Suppressor macrophage (primary cell): ENCODE measurements around the gene CADM1.

ENCODE experiments used
- DNase-seq, 4 experiments: peaks; one replicate each; pipeline ENCODE4 v3.0.0-alpha.2; 2020 to 2022

CADM1 gene

DNA sequence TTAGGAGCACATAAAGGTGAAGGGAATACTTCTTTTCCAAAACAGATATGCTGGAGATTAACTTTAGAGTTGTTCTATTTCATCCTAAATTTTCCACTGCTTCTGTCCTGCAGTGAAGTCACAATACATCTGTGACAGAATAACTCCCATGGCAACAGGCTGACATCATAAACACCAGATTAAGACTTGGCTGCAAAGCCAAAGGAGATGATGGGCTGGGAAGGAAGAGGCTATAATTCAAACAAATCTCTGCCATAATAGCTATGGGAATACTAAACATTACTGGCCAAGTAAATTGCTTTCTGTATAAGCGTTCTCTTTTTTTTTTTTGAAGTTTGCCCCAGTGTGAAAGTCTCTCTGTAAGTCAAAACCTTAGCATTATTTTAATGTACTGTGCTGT is 107.7 kb downstream of the CADM1 start:
- DNase-seq: no peak

DNA sequence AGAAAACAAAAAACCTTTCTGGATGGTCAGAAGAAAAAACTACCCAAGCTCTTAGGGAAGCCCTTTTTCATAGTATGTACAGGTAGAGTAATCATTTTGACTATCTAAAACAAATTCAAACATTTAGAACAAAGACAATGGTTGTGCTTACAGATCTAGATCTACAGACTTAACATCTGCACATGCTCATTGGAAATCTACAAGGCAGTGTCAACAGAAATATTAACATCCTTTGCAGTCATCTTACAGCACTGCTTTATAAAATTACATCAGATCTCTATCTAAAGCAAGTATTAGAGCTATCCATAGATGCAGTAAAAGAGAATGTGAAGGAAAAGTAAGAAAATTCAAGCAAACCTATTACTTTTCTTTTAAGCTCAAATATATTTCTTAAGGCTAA is 110.3 kb downstream of the CADM1 start:
- DNase-seq: no peak

DNA sequence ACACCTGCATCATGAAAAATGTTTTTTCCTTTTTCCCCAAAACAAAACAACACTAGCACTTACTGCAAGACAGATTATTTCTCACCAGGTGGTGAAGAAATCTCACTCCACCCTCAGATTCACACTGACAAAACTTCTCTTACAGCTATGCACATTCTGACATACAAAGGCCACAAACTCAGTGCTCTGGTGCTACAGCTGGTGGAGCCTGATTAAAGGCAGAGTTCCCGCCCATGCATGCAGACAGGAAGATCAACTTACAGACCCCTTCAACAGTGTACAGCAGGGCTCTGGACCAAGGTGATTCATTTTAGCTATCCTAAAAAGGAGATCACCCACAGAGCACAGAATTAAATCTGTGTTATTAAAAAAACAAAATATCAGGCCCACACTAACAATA is 112.6 kb downstream of the CADM1 start:
- no peak for DNase-seq

DNA sequence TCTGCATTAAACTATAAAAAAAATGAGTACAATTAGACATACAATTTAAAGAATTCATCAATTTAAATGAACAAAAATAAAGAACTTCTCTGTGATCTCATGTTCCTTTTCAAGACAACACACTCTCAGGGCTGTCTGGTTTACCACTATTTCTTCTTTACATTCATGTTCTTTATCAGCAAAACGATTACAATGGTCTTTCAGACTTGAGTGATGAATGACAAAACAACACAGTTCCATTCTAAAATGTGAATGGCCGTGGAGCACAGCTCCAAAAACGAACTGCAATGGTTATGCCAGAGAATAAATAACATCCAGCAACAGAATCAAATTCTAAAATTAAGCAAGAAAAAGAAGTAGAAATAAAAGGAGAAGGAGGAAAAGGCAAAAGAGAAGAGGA is 113.1 kb downstream of the CADM1 start:
- DNase-seq: no peak

DNA sequence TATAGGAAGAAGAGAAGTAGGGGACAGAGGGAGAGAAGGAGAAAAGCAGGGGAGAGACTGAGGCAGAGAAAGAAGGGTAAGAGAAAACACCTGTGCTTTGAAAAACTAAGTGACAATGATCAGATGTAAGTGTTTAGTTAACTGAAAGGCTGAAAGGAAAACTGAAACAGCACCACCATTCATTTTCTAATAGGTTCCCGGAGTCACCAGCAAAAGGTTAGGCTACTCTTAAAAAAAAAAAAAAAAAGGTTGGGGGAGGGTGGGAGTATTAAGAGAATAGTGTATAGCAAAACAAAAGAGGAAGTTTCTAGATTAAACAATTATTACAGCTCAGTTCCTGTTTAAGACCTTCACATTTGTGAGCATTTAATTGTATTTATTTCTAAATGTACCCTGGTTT is 113.8 kb downstream of the CADM1 start:
- peak in 2 of 4 experiments; percentile 8 to 14 for DNase-seq

DNA sequence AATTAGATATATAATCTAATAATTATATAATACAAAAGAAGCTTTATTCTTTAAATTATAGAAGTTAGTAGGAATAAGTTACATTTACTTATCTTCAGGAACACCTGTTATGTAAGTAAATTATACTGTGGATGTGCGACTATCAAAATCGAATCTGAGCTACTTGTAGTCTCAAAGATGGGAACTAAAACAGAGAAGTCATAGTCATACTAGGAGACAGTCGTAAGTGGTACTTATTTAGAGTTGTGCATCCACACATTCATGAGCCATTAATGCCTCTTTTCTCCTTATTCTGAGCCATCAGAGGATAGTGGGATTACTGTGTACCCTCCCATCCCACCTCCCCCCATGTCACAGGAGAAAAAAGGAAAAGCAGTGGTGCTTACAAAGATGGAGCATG is 114.4 kb downstream of the CADM1 start:
- DNase-seq: no peak

DNA sequence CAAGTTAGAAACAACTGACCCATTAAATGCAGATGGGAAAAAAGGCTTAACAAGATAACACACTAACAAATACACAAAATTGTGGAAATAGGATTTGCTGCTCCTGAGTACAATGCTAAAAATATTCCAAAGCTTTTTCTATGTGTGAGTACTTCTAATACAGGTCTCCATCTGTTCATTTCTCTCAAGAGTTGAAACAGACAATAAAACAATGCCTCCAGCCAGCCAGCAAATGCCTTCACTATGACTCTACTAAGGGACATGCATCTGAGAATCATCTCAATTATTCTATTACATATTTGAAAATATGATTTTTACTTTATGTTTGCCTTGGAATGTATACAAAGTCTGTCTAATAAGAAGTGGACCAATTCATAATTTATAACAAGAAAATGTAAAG is 119.0 kb downstream of the CADM1 start:
- no peak for DNase-seq

DNA sequence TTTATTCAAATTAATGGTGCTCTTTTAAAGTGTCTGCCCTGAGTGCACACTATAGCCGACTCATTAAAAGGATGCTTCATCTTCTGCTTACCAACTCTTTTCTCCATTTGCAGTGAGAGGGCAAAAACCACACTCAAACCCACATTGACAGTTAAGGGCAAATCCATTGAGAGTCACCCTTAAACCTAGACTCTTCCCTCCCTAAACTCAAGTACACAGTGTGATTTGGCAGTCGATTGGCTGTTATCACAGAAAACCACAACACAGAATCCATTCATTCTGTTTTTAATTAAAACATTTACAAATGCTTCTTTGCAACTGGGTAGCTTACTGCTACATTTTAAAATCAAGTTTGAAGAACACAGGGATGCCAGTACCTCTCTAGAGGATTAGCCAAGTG is 120.0 kb downstream of the CADM1 start:
- DNase-seq: no peak

DNA sequence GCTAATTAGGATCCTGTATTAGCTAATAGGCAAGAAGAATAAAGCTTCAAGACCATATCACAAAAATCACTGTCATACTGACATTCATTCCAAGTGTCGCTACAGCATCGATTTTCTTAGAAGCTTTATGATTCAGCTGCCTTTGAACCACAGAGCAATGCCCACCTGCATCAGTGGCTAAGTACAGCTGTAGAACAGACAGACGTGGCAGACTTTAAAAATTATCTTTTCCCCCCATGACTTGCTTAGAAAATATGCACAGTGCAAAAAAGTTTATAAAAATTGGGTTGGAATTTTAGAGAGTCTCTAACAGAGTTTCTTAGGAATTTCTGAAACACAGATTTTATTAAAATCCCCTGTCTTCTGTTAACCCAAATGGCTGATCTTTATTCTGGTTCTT is 120.8 kb downstream of the CADM1 start:
- DNase-seq: no peak

DNA sequence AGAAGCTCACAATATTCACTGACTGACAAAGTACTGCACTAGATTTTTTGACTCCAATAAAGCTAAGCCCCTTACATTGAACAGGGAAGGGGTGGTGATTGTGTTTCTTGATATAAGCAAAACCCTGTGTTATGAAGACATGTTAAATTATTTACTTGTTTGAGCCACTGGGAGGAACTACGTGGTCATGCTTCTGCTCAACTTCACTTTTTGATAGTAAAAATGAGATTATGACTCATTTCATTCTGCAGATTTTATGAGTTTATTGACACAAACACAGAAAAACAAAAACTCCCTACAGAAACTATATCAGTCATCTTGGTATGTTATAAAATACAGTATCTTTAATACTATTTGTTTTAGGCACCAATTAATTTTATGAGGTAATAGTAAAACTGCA is 124.7 kb downstream of the CADM1 start:
- peak in 2 of 4 experiments; percentile 23 to 28 for DNase-seq

DNA sequence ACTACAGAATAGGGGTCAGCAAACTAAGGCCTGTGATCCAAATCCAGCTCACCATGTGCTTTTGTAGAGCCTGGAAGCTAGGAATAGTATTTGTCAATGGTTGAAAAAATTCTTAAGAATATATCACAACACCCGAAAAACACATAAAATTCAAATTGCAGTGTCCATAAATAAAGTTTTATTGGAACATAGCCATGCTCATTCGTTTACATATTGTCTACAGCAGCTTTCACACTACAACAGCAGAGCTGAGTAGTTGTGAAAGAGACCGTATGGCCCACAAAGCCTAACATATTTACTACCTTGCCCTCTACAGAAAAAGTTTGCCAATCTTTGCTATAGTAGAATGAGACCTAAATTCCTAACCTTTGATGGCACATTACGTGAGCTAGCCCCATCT is 125.7 kb downstream of the CADM1 start:
- no peak for DNase-seq

DNA sequence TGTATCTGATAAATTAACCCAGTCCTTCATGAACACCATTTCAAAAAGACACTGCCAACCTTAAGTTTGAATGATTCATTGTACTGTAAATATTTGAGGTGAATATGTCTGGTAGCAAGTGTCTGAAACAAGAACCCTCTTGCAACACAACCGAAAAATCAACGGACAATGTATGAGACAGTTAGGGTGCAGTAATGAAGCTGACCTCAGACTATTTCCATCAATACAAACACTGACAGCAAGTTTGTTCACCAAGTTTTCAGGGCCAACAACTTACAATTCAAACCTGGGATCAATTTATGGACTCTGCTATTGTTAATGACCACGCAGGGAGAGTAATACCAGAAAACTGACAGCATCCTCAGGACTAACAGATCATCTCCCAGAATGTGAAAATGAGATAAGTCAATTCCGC is 126.3 kb downstream of the CADM1 start:
- DNase-seq: no peak

DNA sequence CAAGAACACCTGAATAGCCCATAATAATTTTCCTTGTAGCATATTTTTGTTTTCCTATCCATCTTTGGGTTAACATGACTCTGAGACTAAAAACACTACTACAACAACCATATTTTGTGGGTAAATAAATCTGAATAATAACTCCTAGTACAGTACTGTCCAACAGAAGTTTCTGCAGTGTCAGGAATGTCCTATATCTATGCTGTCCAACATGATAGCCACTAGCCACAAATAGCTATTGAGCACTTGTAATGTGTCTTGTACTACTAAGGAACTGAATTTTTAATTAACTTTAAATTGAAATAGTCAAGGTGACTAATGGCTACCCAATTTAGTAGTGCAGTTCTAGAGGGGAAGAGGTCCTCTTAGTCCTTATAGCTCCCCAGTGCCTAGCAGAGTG is 135.6 kb downstream of the CADM1 start:
- no peak for DNase-seq

DNA sequence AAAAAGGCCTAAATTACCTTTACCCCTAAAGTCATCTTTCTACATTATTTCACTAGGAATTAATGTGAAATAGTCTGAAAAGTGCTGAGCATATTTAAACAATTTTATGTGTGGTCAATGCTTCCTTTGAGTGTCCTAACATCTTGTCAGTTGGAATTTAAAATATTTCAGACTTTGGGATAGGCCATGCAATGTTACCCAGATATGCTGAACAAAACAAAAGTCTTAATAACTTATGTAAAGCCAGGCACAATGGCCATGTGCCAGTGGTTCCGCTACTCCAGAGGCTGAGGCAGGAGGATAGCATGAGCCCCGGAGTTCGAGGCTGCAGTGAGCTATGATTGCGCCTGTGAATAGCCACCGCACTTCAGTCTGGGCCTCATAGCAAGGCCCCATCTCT is 137.4 kb downstream of the CADM1 start:
- no peak for DNase-seq

DNA sequence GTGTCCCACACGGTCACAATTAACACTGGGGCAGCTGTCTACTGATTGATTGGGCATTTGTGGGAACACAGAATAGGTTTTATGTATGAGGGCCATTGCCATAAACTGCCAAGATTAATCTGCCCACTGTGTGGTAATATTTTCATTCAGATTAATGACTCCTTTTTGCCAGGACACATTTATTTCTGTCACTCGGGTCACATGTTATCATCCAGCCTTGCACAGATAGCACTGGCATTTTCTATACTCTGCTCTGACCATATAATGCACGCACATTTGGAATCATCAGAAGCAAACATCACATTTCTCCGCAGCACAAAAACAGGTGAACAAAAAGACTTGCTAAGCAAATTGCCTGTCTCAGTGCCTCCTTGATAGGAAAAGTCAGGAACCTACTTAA is 138.3 kb downstream of the CADM1 start:
- no peak for DNase-seq

DNA sequence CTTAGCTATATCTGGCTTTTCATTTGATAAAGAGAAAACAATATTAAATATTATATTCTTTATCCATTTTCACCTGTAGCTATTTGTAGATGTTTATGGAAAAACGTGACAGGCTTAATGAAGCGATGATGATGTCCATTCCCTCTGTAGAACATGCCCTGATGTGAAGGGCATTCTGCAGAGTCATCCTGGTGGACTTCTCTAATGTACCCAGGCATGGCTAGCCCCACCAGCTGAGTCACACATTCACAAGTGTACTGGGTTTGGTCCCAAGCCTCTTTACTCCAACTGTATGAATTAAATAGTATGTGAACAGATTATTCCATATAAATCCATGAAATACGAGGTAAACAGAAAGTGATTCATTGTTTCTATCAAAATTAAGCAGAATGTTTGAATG is 139.3 kb downstream of the CADM1 start:
- no peak for DNase-seq

DNA sequence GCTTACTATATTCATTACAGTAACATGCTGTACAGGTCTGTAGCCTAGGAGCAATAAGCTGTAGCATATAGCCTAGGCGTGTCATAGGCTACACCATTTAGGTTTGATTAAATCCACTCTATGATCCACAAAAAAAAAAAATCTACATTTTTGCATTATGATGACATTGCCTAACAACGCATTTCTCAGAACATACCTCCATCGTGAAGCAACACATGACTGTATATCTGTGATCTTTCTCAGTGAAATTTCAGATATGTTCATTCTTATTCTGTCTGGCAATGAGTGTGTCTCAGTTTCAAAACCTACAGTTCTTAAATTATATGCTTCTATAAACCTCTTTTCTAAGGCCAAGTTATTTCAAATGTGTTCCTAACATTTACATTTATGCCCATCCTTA is 140.3 kb downstream of the CADM1 start:
- DNase-seq: no peak

DNA sequence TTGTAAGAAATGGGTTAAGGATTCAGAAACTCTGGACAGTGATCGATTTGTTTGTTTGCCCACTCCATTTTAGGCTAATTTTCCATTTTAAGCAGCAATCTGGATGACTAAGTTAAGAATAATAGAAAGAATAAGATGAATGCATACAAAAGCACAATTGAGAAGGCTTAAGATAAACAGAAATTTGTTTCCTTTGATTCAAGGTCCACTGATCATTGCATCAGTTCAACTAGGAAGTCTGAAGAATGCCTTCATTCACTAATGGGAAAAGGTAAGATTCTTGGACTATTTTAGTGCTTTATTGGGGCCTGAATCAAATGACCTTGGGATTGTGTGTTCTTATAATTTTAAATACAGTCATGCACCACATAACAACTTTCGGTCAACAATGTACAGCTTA is 140.8 kb downstream of the CADM1 start:
- no peak for DNase-seq

DNA sequence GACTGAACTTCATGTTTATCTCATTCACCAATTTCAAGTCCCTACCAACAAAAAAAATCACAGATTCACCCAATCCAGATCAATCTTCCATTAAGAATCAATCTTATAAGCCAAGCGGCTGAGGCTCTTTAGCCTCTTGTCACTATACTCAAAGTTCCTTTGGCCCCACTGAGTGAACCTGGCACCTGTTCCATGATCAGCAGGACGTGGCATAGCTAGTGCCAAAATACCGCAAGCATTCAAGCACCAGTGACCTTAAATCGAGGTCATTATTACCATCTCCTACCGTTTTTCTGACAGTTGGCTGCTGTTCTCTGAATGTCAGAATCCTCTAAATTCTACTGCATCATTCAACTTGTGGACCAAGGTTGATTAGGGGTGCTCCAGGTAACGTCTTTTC is 141.2 kb downstream of the CADM1 start:
- DNase-seq: no peak

DNA sequence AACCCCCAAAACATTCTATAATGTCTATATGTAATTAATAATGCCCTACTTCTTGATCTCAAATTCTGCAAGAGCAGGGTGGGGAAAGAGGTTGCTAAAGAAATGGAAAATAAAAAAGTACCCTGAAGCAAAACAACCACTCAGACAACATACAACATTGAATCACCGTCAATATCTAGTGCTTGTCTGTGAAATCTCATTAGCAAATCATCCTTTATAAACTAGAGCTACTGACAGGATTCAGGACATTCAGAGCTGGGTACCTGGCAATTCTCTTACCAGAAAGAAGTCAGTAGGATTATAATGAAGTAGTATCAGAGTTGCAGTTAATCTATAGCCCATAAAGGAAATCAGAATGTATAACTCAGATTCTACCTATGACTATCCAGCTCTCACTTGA is 143.2 kb downstream of the CADM1 start:
- no peak for DNase-seq

DNA sequence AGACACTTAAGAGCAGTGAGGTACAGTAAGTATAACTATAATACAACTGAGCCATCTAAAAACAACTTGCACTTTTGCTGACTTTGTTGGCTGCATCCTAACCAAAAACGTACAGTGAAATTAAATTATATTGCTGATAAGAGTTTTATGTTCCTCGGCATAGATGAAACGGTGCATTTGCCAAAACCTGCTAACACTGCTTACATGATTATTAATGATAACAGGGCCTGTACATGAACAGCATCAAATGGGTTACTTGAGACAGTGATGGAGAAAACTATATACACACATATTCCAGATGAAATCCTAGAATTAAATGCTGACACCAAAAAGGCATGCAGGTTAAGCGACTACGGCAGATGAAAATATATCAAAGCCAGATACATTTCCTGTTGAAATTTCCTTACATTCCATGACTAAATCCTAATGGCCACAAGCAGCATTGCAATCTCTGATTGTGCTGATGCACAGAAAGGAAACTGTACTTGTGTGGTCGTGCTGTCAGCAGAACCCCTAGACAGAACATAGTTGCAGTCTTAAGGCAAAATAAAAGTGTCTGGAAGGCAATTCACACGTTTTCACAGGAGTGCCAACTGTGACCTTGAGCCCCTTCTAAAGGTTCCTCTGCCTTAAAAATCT is 143.9 kb downstream of the CADM1 start:
- DNase-seq: no peak

DNA sequence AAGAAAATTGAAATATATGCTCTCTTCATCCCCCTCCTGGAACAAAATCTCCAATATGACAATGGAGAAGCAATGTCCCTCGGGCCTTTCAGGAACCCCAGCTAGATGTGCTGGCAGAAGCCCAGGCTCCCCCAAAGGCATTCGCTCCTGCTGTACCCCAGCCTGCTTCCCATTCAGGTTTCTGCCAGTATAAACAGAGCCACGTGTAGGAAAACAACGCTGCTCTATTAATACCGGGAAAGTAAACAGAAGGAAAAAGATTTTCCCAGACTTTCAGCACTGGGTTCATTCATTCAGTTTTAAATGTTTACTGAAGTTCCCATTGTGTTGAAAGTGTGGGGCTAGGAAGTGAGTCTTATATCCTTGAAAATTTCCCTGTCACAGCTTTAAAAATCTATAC is 147.1 kb downstream of the CADM1 start:
- DNase-seq: no peak

DNA sequence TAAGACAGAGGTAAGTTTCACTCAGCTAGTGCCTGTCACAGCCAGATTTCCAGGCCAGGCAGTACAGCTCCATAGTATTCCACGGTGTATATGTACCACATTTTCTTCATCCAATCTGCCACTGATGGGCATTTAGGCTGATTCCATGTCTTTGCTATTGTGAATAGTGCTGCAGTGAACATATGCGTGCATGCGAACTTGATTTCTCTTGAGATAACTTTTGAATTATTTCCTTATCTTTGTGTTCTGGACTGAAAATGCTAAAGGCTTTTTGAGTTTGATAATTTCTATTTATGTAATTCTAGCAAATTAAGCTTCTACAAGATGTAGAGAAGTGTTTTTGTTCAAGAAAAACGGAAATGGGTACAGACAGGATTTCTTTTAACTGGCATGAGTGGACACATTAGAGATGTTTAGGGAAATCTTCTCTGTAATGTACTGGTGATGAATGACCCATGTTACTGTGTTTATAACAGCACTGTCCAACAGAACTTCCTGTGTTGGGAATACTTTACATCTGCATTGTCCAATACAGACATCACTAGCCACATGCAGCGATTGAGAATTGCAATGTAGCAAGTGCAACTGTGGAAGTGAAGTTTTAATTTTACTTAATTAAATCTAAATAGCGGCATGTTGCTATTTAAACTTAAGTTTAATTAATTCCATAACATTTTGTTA is 151.3 kb downstream of the CADM1 start:
- no peak for DNase-seq

DNA sequence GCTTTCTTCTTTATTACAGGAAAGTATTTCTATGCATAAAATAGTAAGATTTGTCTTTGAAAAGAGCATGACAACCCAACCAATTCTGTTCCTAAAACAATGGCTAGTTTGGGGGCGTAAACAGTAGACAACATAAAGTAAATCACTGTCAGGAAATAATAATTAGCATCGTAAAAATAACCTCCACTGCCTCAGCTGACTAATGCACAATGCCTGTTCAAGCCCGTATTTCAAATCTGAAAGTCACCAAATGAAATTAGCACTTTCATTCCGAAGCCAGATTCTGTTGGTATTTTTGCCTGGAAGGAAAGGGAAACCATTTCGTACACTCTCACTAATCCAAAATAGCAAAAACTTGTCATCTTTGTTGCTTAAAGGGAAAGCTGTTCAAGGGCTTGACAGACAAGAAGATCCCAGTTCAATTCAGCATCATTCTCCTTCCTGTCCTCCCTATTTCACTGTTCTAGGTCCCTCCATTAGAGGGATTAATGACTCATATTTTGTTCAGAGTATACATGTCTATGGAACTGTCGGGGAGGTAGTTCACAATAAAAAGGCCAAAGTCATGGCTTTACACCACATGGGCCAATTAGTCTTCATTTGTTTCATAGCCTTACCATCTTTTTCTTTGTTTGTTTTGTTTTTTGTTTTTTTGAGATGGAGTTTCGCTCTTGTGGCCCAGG is 154.7 kb downstream of the CADM1 start:
- DNase-seq: no peak
